OCI-LY7 (cell line): ENCODE results near the gene IL1RAPL2. TPM values are rescaled to one million over a fixed set of nuclear protein-coding genes. Genes with fewer than 3 reads are reported as not detected.

Experiments used
- BruUV-seq: library from RNA; stranded (reverse); fragments of 400-500 nt; replicated peaks from 2 replicates; lab custom pipeline; 2021; lab: Mats Ljungman, UMichigan
- CTCF ChIA-PET: fragments of 300-600 bp; sonication (Branson Sonifier 250); formaldehyde crosslinking; loops from one replicate; lab custom pipeline; 2022; ENCODE audit warnings: antibody characterized with exemption; ENCODE audit not compliant: unreplicated experiment; lab: Charles Lee
- POLR2A ChIA-PET: fragments of 300-600 bp; sonication (Branson Sonifier 250); formaldehyde crosslinking; loops from one replicate; lab custom pipeline; 2022; ENCODE audit warnings: antibody characterized with exemption; lab: Charles Lee
- DNase-seq: peaks from one replicate; pipeline ENCODE4 v3.0.0-alpha.2; 2015; ENCODE audit warnings: low spot score
- H2AFZ ChIP-seq: fragments of 200-600 bp; sonication (generic), shearing (Covaris generic); 2 replicates; pipeline ENCODE4 v1.6.1; 2014; ENCODE audit warnings: mild to moderate bottlenecking, antibody characterized with exemption, low read length, moderate library complexity
- H3K27ac ChIP-seq: fragments of 200-600 bp; sonication (generic); 2 replicates; pipeline ENCODE4 v1.5.1; 2014; ENCODE audit warnings: mixed run types, low read depth, mild to moderate bottlenecking, moderate library complexity, low read length, inconsistent platforms; ENCODE audit not compliant: poor library complexity, severe bottlenecking
- H3K36me3 ChIP-seq: fragments of 200-600 bp; sonication (generic); 2 replicates; pipeline ENCODE4 v1.6.1; 2014; ENCODE audit warnings: mild to moderate bottlenecking, antibody characterized with exemption, low read length, moderate library complexity, mixed read lengths; ENCODE audit not compliant: insufficient read depth
- H3K4me1 ChIP-seq: fragments of 200-600 bp; sonication (generic); 2 replicates; pipeline ENCODE4 v1.5.1; 2014; ENCODE audit warnings: mild to moderate bottlenecking, low read length; ENCODE audit not compliant: insufficient read depth, poor library complexity, severe bottlenecking
- H3K4me2 ChIP-seq: fragments of 200-600 bp; sonication (generic); 2 replicates; pipeline ENCODE4 v1.6.1; 2014; ENCODE audit warnings: mild to moderate bottlenecking, low read length
- H3K4me3 ChIP-seq: fragments of 200-600 bp; sonication (generic); 2 replicates; pipeline ENCODE4 v1.5.1; 2014; ENCODE audit warnings: mild to moderate bottlenecking, low read depth, low read length; ENCODE audit not compliant: poor library complexity, severe bottlenecking
- H3K79me2 ChIP-seq: fragments of 200-600 bp; sonication (generic); 2 replicates; pipeline ENCODE4 v1.6.1; 2016; ENCODE audit warnings: low read depth, mild to moderate bottlenecking, low read length, moderate library complexity, mixed read lengths; ENCODE audit not compliant: insufficient read depth
- H3K9me2 ChIP-seq: fragments of 200-600 bp; sonication (generic); 2 replicates; pipeline ENCODE4 v1.6.1; 2016; ENCODE audit warnings: mild to moderate bottlenecking, low read length, mixed read lengths; ENCODE audit not compliant: insufficient read depth
- H3K9me3 ChIP-seq: fragments of 200-600 bp; sonication (generic); 2 replicates; pipeline ENCODE4 v1.6.1; 2014; ENCODE audit warnings: mild to moderate bottlenecking, mixed run types, low read length, mixed read lengths
- H4K20me1 ChIP-seq: fragments of 200-600 bp; sonication (generic); 2 replicates; pipeline ENCODE4 v1.6.1; 2014; ENCODE audit warnings: mild to moderate bottlenecking, antibody characterized with exemption, low read length, moderate library complexity, mixed read lengths; ENCODE audit not compliant: insufficient read depth
- CTCF ChIP-seq: fragments of 200-600 bp; sonication (generic); conservative IDR thresholded peaks from 2 replicates; pipeline ENCODE4 v1.5.1; 2014; ENCODE audit warnings: mild to moderate bottlenecking, antibody characterized with exemption, low read length, moderate library complexity, mixed read lengths
- EZH2phosphoT487 ChIP-seq: fragments of 200-600 bp; sonication (generic); IDR thresholded peaks from 2 replicates; pipeline ENCODE4 v1.6.1; 2018; ENCODE audit warnings: low read depth, borderline replicate concordance, mild to moderate bottlenecking, mixed run types, antibody characterized with exemption, low read length, moderate library complexity, mixed read lengths
- intact Hi-C: fragments of 100-400 bp; cut with micrococcal nuclease; formaldehyde crosslinking; loops from one replicate; pipeline ENCODE4 v1.10.0; 2022; ENCODE audit not compliant: unreplicated experiment
- total RNA-seq, 2 experiments: library from RNA; depleted of rRNA in 1 of 2; stranded (reverse); fragments of >200 nt in 1 of 2; shearing (Covaris generic) in 1 of 2; gene quantifications; 2 replicates each; pipeline ENCODE4 v1.2.3, GENCODE V29; 2014 to 2022

The IL1RAPL2 gene
- total RNA-seq, 2 experiments from 2014 or later: not detected

GRCh38 chrX:104789784-104790183 lies 223.8 kb downstream of the IL1RAPL2 start:
- DNase-seq: no peak
- Histone ChIP-seq H2AFZ (no peak overlapping the region), H3K4me1 (no peaks in the 10 kb centered on the region), H3K4me2 (no peak overlapping the region), H3K27ac (no peak overlapping the region), H3K4me3 (no peak overlapping the region), H4K20me1 (no peaks in the 10 kb centered on the region), H3K36me3 (no peaks in the 10 kb centered on the region), H3K9me2 (no peaks in the 10 kb centered on the region), H3K79me2 (no peaks in the 10 kb centered on the region), H3K9me3 (no peaks in the 10 kb centered on the region)
- no TSS peak for BruUV-seq
- no peak for TF ChIP-seq CTCF
- TF ChIP-seq EZH2phosphoT487: no peak
- CTCF ChIA-PET: no interaction called here
- intact Hi-C loops: no loop called here
- POLR2A ChIA-PET: interaction anchor here (0.6 kb wide), 1 partner anchor 177 kb away, joined by 3 read pairs; no protein-coding TSS in a partner anchor

- Histone ChIP-seq H3K4me1 (no peaks in the 10 kb centered on the region), H3K36me3 (no peaks in the 10 kb centered on the region), H3K4me2 (no peak overlapping the region), H2AFZ (no peak overlapping the region), H4K20me1 (no peaks in the 10 kb centered on the region), H3K79me2 (no peaks in the 10 kb centered on the region), H3K4me3 (no peak overlapping the region), H3K27ac (no peak overlapping the region), H3K9me2 (no peaks in the 10 kb centered on the region), H3K9me3 (no peaks in the 10 kb centered on the region)
- no peak for DNase-seq
- CTCF ChIA-PET: no interaction called here
- POLR2A ChIA-PET: no interaction called here
- no TSS peak for BruUV-seq
- intact Hi-C loops: no loop called here
- TF ChIP-seq CTCF (no peak), EZH2phosphoT487 (no peak)
These were observed 229.8 kb downstream of the IL1RAPL2 start for GRCh38 chrX:104795804-104796203.

- Histone ChIP-seq H2AFZ (no peak overlapping the region), H3K27ac (no peak overlapping the region), H3K79me2 (no peaks in the 10 kb centered on the region), H3K4me2 (no peak overlapping the region), H3K4me3 (no peak overlapping the region), H4K20me1 (no peaks in the 10 kb centered on the region), H3K4me1 (no peaks in the 10 kb centered on the region), H3K36me3 (no peaks in the 10 kb centered on the region), H3K9me2 (no peaks in the 10 kb centered on the region), H3K9me3 (no peaks in the 10 kb centered on the region)
- intact Hi-C loops: no loop called here
- CTCF ChIA-PET: no interaction called here
- TF ChIP-seq CTCF: no peak
- TF ChIP-seq EZH2phosphoT487: no peak
- no peak for DNase-seq
- POLR2A ChIA-PET: no interaction called here
- BruUV-seq: no TSS peak
These were observed 237.2 kb downstream of the IL1RAPL2 start for GRCh38 chrX:104803219-104803618.
